AG10803 (cell line): ENCODE measurements around the gene MYLK2.

Source experiments
- DNase-seq: peaks from one replicate; pipeline ENCODE4 v3.0.0; 2010; ENCODE audit warnings: low read depth
- H3K4me3 ChIP-seq: 2 replicates; pipeline ENCODE4 v1.5.1; 2011; ENCODE audit warnings: mild to moderate bottlenecking, low read length, control low read depth
- CTCF ChIP-seq: conservative IDR thresholded peaks from 2 replicates; pipeline ENCODE4 v1.5.1; 2011; ENCODE audit warnings: mild to moderate bottlenecking, low read length, control low read depth, inconsistent platforms

Gene MYLK2

GRCh38 chr20:31785089-31785488 lies 34.1 kb upstream of the MYLK2 start:
- DNase-seq, result no peak
- TF ChIP-seq CTCF, result no peak
- no peak overlapping the region for H3K4me3 ChIP-seq

- peak; percentile 50 for DNase-seq
- TF ChIP-seq CTCF, result peak; percentile 39
- H3K4me3 ChIP-seq, result no peak overlapping the region
Measured at GRCh38 chr20:31788578-31788977, 30.6 kb upstream of the MYLK2 start.

- TF ChIP-seq CTCF, result no peak
- H3K4me3 ChIP-seq, result no peak overlapping the region
- peak; percentile 54 for DNase-seq
Measured at GRCh38 chr20:31790401-31790800, 28.8 kb upstream of the MYLK2 start.

GRCh38 chr20:31797364-31797763 lies 21.8 kb upstream of the MYLK2 start:
- H3K4me3 ChIP-seq, result no peak overlapping the region
- DNase-seq, result no peak
- no peak for TF ChIP-seq CTCF

- no peak for DNase-seq
- no peak overlapping the region for H3K4me3 ChIP-seq
- TF ChIP-seq CTCF, result no peak
Measured at GRCh38 chr20:31801508-31801907, 17.6 kb upstream of the MYLK2 start.

GRCh38 chr20:31803552-31804291 lies 15.4 kb upstream of the MYLK2 start:
- TF ChIP-seq CTCF, result no peak
- no peak overlapping the region for H3K4me3 ChIP-seq
- DNase-seq, result no peak

GRCh38 chr20:31806564-31807355 lies 12.4 kb upstream of the MYLK2 start:
- no peak for DNase-seq
- H3K4me3 ChIP-seq, result no peak overlapping the region
- no peak for TF ChIP-seq CTCF
